ENCODE data around the gene PRICKLE2. TPM values are rescaled to one million over a fixed set of nuclear protein-coding genes. Genes with fewer than 3 reads are reported as not detected.

PRICKLE2 gene
- total RNA-seq, 1 experiment from 2014 or later = not detected

DNA sequence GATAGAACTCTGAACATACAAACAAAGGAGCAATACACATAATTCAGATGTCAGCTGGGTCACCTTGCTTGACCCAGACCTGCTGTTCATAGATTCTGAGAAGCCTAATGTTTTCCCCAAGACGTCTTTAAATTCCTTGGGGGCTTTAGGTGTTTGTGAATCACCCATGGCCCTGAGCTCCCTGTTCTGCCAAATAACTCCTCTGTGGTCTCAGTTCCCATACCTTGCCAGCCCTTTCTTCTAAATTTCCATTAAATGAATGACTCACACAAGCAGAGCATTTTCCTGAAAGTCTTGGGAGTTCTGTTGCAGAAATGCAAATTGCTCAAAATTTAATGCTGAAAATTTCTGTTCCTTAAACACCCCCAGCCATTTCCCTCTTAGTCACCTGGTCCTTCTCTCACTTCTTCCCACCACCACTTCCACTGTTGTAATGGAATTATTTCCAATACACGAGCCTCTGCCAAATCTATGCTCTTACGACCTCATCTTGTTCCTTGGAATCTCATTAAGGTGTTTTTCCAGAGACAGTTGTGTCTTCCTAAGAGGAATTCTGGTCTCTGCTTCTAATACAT is 168.6 kb downstream of the PRICKLE2 start:
- DNase-seq (ENCODE audit: extremely low read depth, low read depth) = no peak

DNA sequence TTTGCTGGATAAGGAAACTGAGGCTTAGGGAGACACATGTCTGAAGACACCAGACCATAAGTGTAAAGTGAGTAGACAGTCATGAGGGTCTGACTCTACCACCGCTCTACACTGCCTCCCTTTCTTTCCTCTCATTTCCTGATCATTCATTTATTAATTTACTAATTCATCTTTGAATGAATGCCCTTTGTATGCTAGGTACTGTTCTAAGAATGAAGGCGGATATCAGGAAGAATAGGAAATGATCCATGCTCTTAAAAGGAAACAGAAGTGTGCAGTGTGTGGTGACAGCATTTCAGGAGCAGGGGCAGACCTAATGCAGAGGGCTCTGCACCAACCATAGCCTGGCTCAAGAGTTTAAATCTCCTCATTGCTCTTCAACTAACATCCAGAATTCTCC is 170.2 kb downstream of the PRICKLE2 start:
- DNase-seq (ENCODE audit: extremely low read depth, low read depth) = no peak

DNA sequence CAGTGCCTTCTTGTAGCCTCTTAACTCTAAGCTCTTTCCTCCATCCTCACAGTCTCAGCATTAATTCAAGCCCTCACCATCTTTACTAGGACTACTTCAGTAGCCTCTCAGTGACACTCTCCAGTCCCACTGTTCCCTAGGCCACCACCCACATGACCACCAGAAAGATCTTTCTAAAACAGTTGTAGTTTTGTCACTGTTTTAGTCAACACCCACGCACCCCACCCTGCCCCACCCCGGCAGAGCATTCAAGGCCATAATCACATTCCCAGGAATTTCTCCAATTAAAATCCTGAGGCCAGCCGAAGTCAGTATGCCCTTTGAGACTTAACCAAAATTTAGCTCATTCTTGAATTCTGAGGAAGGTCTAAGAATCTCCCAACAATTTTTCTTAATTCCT is 170.8 kb downstream of the PRICKLE2 start:
- DNase-seq (ENCODE audit: extremely low read depth, low read depth) = no peak

DNA sequence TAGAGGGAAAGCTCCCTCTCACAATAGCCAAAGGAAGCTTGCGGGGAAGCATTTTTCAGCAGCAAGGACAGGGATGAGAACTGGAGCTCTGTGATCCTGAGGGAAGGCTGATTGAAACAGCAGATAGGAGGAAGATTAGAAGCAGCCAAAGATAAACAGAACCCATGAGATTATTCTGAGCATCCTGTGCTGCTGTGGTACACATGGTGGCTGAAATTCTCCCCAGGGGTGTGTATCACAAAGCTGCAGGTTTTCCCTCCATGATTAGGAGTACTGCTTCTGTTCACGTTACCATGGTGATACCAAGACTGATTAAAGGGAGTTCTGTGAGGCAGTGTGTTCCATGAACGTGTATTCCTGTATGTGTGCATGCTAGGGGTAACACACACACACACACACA is 171.7 kb downstream of the PRICKLE2 start:
- no peak for DNase-seq (ENCODE audit: extremely low read depth, low read depth)

DNA sequence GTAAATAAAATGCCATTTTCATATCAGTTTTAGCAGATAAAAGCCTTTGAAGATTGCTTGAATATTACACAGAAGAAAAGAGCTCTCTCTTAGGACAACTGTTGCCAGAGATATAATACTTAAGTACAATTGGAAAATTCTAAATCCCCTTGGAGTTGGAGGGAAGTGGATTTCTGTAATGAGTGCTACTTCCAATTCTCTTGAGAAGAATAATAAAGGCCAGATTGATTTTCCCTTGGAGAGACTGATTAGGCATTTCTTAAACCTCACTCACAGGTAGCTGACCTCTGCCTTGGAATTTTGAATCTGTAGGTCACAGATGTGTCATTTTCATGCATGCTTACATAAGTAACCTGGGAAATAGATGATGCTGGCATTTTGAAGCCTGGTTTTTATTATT is 172.1 kb downstream of the PRICKLE2 start:
- no peak for DNase-seq (ENCODE audit: extremely low read depth, low read depth)

DNA sequence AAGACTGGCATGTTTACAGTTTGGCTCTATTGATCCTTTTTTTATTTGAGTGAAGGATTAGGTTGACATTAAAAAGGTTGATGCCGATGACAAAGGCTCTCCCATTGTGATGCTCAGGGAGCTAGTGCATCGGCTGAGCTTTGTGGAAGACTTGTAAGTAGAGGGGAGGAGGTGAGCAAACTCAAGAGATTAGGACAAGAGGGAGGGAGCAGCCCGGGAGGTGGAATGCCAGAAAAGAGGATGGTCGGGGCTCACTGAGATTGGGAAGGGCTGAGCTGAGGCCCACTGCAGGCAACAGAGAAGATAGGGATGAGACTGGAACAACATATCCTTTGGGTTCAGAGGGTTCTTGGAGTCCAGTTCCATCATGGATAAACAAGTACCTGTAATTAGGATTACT is 175.4 kb downstream of the PRICKLE2 start:
- no peak for DNase-seq (ENCODE audit: extremely low read depth, low read depth)

DNA sequence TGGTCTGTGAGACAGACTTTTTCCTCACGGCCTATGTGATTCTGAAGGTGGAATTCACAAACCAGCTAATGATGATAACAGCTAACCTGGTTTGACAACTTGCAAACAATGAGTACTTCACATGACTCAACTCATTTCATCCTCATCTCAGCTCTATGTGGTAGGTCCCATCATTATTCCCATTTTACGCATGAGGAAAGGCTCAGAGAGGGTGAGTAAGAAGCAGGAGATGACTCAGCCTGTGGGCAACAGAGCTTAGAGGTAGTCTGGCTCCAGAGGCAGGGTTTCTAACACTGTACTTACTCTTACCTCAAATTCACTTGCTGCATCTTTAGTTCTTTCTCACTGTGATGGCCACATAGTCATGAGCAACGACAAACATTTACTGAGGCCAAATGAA is 176.1 kb downstream of the PRICKLE2 start:
- no peak for DNase-seq (ENCODE audit: extremely low read depth, low read depth)

DNA sequence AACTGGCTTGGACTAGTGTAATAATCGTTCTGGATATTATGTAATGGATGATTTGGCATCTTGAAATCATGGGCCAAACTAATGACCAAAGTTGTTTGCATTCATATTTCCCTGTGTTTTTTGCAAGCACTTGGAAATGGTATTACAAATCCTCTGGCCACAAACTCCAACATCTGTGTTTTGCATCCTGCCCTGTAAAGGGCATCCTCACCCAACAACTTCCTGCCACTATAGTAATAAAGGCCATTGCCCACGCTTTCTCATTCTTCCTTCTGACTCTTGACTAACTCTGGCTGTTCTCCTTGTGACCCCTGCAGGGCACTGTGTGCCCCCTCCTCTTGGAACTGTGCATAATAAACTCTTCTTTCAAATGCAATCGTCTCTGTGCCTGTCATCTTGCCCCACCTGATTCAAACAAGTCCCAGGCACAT is 176.6 kb downstream of the PRICKLE2 start:
- no peak for DNase-seq (ENCODE audit: extremely low read depth, low read depth)

DNA sequence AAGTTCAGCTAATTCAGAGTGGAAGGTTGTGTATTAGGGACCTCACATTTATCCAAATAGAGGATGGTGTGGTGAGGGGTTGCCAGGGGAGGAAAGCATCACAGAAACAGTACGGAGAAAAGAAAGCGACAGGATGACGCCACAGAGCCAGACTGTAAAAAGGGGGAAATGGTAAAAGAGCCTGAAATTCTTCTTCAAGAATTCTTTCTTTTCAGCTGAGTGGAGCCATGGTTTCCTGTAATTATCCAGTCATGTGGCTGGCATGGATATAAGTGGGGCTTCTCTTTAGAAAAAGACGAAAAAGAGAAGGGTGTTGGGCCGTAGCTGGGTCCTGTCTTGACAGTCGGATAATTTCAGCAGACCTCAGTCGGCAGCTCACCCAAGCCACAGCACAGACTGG is 177.5 kb downstream of the PRICKLE2 start:
- no peak for DNase-seq (ENCODE audit: extremely low read depth, low read depth)

DNA sequence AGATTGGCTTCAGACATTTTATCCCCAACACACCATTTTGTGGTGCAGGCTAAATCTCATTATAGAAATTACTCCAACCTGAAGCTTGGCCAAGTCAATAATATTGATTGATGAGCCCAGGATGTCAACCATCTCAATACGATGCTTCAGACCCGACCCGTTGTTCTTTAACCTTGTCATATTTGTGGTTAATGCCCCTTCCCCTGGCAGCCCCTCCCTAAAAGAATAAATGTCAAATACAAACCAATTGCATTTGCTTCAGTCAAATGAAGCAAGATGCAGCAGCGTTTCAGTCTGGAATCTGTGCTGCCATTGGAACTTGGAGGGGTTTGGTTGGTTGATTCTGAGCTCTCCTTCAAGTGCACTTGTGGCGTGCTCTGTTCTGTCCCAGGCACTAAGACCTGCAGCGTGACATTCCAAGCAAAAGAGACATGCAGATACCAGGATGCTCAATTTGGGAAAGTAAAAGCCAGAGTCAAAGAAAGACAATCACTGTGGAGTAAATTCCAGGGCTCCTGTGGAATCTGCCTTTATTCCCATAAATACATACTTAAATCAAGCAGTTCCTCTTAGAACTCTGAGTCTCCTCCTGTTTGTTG is 178.2 kb downstream of the PRICKLE2 start:
- DNase-seq (ENCODE audit: extremely low read depth, low read depth) = no peak

DNA sequence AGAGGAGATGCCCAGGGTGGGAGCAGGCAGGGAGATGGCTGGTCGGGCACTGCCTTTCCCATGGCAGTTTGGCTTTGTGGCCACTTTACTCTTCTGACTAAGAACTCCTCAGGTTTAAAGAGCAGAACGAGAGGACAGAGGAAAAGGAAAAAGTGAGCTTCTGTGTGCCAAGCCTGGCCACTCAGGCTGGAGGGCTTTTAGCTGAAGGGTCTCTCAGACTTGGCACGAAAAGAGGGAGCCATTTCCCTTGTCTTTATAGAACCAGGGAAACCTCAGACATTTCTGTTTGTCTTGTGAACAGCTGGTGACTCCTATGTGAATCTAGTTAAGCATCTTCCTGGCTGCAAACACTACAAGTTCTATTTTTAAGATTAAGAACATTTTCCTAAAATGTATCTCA is 178.7 kb downstream of the PRICKLE2 start:
- no peak for DNase-seq (ENCODE audit: extremely low read depth, low read depth)

DNA sequence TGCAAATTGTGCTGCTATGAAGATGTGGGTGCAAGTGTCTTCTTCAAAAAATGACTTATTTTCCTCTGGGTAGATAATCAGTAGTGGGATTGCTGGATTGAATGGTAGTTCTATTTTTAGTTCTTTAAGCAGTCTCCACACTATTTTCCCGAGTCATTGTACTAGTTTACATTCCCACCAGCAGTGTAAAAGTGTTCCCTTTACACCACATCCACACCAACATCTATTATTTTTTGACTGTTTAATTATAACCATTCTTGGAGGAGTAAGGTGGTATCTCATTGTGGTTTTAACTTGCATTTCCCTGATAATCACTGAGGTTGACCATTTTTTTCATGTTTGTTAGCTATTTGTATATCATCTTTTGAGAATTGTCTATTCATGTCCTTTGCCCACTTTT is 182.3 kb downstream of the PRICKLE2 start:
- no peak for DNase-seq (ENCODE audit: extremely low read depth, low read depth)

Small RNAs within 50 kb of the gene (small RNA-seq; reads per million reads assigned to genes)
- gene RF00012 = 0 to 0.12 reads per million in 2 experiments

Other genes with a start within 250 kb of the PRICKLE2 start
- gene PSMD6, start 202.0 kb downstream of the PRICKLE2 start, total RNA-seq (2014; rRNA removed; shearing (Covaris generic)) = 76.7 and 79.8 TPM in 2 replicates

All from NCI-H460 (cell line).